GM12873 (cell line): ENCODE results near the gene KCNQ4.
A peak's percentile ranks its signal among the peaks of the same experiment; 100 is the strongest.

Experiments
- CTCF ChIP-seq: IDR thresholded peaks from 2 replicates; pipeline ENCODE4 v1.5.1; 2012; ENCODE audit warnings: low read depth, mild to moderate bottlenecking, moderate library complexity, low read length, control low read depth; ENCODE audit not compliant: insufficient read depth; ENCODE audit errors: missing control alignments

The KCNQ4 gene

GRCh38 chr1:40764981-40765380 lies 18.6 kb upstream of the KCNQ4 start:
- no peak for TF ChIP-seq CTCF

- TF ChIP-seq CTCF, result no peak
Measured at GRCh38 chr1:40766017-40766416, 17.6 kb upstream of the KCNQ4 start.

- no peak for TF ChIP-seq CTCF
Measured at GRCh38 chr1:40766560-40766959, 17.0 kb upstream of the KCNQ4 start.

- no peak for TF ChIP-seq CTCF
Measured at GRCh38 chr1:40768146-40768990, 15.2 kb upstream of the KCNQ4 start.

- peak; percentile 31 for TF ChIP-seq CTCF
Measured at GRCh38 chr1:40769815-40770214, 13.8 kb upstream of the KCNQ4 start.

- TF ChIP-seq CTCF, result peak; percentile 24
Measured at GRCh38 chr1:40770296-40771070, 13.1 kb upstream of the KCNQ4 start.

GRCh38 chr1:40772146-40772955 lies 11.2 kb upstream of the KCNQ4 start:
- no peak for TF ChIP-seq CTCF
